HG03521 (cell line): ENCODE data around the gene TRPM1.

Experiments used
- ATAC-seq: cut with Tn5 transposase; IDR thresholded peaks from one replicate; pipeline ENCODE4 v1.9.1; 2021; ENCODE audit warnings: mild to moderate bottlenecking, moderate library complexity; ENCODE audit not compliant: unreplicated experiment

TRPM1 gene

GRCh38 chr15:31101262-31102038 is at the start of gene TRPM1:
Gene TRPM1, minus strand, starts transcription at chr15:31101725. Its CDS starts 20,370 bp downstream, at chr15:31081355.
- ATAC-seq, result no peak

DNA sequence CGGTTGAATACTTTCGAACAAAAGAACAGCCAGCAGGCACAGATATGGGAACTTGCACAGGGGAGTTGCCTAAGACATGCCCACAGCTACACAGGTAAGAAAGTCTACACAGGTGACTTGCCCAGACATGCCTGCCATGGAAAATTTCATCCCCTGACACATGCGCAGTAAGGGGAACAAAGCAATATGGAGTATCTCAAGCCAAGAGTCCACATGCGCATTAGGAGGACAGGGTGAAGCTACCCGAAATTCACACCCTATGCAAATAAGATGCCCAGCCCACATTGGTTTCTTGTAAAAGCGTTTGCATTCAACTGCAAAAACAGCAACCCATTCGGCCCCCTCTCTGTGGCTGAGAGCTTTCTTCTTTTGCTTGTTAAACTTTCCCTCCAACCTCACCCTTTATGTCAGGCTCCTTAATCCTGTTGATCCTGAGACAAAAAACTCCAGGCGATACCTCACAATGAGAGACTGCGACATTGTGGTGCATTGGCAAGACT is 49.3 kb upstream of the TRPM1 start:
- no peak for ATAC-seq

DNA sequence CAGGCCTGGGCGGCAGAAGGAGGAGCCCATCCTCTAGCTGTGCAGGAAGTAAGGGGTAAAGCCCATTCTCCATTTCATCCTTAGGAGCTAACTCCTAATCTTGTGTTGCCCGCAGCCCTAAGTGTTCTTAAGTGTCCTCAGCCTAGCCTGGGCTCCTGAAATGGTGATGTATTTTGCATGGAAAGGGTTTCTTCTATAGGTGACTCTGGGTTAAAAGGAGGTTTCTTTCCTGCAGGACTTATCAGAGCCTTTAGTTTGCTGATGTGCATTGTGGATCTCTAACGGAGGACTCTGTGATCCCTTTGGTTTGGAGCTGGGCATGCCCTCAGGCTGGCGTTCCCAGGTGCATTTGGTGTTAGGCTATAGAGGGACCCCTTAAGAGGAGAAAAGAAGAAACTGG is 48.5 kb upstream of the TRPM1 start:
- ATAC-seq, result no peak

DNA sequence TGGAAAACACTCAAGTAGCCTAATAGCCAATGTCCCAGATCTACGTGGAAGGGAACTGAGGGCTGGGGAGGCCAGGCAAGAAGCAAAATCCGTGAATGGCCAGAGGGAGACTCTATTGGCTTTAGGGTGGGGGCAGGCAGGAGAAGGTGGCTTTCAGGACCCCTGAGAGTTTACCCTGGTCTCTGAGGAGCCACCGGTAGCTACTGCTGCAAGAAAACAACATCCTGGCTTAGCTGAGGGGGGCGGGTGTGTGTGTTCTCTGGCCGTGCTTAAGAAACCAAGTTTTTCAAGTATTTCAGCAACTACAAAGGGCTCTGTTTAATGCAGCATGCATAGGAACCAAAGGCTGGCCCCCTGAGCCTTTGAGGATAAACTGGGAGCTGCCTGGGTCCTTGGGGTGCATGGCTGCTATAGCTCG is 47.6 kb upstream of the TRPM1 start:
- no peak for ATAC-seq

- ATAC-seq, result no peak
These were observed 47.0 kb upstream of the TRPM1 start for GRCh38 chr15:31148297-31149087.

GRCh38 chr15:31147944-31148296 is 46.4 kb upstream of the TRPM1 start:
- ATAC-seq, result no peak

DNA sequence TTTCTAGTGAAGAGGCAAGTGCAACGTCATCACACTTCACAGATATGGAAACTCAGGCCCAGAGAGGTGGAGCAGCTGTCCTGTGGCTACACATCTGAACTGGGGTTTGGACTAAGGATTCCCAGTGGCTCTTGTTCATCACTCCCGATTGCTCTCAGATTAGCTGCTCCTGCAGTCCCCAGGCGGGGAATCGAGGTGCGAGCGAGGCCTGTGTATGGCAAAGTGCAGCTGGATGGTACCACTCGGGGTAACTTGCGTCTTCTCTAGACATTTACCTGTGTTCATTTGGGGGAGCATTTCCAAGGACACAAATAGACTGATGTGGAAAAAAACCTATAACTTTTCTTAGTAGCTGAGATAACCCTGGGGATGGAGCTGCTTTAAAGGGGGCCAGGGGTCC is 45.9 kb upstream of the TRPM1 start:
- ATAC-seq, result no peak

DNA sequence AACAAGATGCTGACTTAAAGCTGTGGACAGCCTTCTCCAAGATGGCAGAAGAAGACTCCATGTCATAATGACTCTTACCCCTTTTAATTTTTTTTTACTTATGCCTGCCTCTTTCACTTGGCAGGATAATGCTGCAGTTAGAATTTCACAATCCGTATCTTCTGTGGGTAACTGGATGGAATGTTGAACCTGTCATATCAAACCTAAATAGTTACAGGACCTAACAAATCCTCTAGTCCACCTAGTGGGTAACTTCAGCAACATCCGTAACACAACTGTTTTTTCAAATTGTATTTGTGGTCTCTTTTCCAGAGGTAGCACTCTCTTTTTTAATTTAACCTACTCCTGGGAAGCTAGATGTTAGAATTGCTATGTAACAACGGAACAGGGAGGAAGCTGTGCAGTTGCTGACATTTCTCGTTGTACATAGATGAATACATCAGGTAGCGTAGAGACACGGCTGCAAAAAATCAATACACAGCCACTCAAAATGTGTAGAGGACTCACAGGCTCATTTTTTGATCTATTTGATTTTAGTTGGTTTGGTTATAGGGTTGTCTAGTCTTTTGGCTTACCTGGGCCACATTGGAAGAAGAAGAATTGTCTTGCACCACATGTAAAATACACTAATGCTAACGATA is 43.9 kb upstream of the TRPM1 start:
- no peak for ATAC-seq

DNA sequence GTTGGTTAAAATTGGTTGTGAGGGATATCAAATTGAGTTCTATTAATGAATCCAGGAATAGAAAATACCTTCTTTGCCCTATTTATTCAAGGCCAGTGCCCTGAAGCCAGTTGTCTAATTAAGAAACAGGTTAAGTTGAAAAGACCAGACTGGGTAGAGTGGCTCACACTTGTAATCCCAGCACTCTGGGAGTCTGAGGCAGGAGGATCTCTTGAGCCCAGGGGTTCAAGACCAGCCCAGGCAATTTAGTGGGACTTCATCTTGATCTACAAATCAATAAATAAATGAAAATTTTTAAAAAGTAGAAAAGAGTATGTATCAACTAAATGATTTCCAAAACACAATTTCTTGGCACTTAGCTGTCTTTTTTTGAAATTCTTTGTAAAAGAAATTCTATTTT is 40.3 kb upstream of the TRPM1 start:
- no peak for ATAC-seq

DNA sequence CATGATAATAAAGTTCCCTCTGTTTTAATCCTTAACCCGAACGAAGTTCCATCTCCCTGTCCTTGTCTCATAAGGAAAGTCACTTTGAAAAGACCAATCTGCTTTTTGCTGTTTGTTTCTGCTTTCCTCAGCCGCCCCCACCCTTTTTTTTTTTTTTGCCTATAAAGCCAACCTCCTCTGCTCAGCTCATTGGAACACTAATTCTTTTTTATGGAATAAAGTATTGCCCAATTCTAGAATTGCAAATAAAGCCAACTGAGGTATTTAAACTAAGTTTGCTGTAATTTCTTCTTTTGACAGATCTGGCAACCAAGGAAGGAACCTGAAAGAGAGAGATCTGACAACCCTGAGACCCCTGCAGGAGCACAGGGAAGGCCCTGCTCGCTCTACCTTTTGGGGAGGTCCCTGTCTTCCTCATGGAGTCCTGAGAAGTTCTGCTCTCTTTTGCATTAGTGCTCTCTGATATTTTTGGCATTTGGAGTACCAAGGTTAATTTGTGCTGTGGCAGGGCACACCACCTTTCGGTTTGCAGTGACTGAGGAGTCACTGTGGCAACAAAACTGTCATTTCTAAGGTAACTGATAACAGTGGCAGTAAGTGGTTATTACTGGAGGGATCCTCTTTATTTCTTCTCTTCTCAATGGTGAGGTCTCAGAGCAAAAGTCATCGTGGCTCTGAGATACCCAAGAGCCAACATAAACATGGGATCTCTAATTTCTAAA is 35.2 kb upstream of the TRPM1 start:
- no peak for ATAC-seq

DNA sequence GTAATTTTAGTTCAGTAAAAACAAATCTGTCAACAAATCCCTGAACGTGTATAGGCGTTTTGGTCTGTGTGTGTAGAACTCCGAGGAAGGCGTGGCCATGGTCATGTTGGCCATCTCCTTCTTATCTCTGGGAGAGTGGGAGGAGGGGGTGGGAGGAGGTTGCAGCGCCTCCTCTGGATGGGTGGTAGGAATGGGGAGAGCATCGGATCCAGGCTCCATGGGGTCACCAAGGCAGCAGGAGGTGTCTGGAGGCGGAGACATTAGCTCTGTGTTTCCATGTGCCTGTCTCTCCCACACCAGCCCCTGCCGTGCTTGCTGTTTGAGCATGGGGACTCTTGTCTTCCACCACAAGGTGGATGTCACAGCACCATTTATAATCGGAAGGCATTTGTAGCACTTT is 34.5 kb upstream of the TRPM1 start:
- ATAC-seq, result no peak

DNA sequence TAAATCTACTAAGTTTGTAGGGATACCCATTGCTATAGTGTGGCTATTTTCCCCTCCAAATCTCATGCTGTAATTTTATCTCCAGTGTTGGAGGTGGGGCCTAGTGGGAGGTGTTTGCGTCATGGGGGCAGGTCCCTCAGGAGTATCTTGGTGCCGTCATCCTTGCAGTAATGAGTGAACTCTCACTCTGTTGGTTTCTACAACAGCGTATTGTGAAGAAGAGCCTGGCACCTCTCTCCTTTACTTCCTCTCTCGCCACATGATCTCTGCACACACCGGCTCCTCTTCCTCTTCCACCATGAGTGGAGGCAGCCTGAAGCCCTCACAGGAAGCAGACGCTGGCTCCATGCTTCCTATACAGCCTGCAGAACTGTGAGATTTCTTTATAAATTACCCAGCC is 34.0 kb upstream of the TRPM1 start:
- no peak for ATAC-seq

DNA sequence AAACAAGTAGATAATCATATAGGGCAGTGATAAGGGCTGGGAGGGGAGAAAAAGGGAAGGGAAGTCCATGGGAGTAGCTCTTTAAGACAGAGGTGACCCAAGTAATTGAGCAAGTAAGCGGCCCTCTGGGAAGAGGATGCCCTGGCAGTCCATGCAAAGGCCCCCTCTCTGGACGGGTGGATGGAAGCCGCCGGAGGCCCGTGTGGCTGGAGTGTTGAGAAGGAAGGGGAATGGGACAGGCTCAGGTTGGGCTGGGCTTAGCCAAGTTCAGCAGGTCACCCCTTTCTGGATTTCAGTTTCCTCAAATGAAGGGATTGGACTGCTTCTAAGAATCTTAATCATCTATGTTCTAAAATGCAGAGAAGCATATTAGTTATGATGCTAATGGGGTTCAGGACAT is 32.4 kb upstream of the TRPM1 start:
- no peak for ATAC-seq

- no peak for ATAC-seq
These were observed 30.4 kb upstream of the TRPM1 start for GRCh38 chr15:31131853-31132375.

DNA sequence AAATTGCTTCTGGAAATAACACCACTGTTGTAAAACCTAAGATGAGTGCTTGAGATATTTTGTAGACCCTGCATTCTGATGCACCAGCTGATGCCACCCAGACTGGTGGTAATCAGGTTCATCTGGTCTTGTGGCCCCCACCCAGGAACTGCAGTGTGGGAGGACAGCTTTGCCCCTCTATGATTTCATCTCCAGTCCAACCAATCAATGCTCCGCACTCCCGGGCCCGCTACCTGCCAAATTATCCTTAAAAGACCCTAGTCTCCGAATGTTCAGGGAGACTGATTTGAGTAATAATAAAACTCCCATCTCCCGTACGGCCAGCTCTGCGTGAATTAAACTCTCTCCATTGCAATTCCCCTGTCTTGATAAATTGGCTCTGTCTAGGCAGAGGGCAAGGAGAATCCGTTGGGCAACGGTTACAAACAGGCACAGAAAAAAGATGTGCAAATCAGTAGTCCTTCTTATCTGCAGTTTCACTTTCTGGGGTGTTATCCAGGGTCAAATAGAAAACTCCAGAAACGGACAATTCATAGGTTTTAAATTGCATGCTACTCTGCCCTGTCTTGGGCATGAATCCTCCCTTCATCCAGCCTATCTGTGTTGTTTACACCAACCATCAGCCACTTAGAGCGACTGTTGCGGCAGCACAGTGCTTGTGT is 29.2 kb upstream of the TRPM1 start:
- ATAC-seq, result no peak

DNA sequence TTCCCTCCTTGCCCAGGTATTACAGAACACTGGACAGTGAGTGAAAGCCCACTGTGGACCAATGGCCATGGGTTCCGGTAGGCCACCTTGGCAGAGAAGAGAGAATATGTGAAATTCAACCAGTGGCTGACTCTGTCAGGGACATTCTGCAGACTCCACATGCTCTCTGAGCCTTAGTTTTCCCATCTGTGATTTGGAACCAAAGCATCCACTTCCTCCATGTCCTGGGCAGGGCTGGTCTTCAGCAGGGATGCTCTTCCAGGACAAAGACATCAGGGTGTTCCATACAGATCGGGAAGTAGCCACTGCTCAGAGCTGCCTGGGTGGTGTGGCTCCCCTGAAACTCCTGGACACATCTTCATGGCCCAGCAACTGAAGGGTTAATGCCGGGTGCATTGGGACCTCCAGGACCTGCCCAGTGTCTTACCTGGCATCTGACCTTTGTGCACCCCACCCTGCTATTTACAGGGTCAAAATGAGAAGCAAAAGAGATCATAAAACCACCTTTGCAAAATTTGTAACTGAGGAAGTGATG is 28.3 kb upstream of the TRPM1 start:
- ATAC-seq, result no peak

DNA sequence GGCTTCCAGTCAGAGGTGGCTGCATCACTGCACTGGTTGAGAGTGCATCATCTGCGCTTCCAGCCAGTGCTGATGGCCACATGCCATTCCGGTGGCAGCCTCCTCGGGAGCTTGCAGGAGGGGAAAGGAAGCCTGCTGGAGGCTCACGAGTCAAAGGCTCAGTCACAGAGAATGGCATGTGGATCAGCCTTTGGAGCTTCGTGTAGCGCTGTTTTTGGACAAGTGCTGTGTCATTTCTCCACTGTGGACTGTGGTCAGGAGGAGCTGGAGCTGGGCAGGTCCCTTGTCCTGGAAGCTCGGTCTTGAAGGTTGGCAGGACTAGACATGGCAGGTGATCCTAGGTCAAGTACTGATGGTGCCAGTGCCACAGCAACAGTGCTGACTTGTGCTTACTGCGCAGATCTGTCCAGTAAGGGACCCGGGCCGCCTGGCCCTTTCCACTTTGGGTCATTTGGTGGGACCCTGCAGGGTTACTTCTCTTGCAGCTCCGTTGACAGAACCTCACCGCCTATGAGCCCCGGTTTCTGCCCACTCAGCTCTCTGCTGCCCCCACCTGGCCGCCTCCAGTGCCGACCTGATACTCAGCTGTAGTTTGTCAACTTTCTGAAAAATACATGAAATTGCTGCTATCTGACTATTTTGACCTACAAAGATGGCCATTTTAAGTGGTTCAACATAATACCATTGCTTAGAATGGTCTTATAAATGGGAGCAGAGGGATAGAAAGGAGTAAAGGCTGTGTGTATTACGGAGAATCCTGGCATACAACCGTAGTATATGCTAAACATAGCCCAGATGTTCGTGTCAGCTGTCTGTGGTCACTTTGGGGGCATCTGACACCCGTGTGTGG is 27.6 kb upstream of the TRPM1 start:
- ATAC-seq, result peak; percentile 61

- no peak for ATAC-seq
These were observed 27.0 kb upstream of the TRPM1 start for GRCh38 chr15:31128477-31128876.

- ATAC-seq, result no peak
These were observed 26.2 kb upstream of the TRPM1 start for GRCh38 chr15:31127596-31128261.
